Kidney capillary endothelial cell (primary cell): ENCODE results near the gene CCDC9.
A peak's percentile ranks its signal among the peaks of the same experiment; 100 is the strongest.
"Not testable (repeated sequence)": the region's sequence is repeated elsewhere in the genome, so short reads cannot be mapped to it uniquely, and the experiment has no call there.

Source experiments
- DNase-seq: peaks from one replicate; pipeline ENCODE4 v3.0.0-alpha.2; 2018; ENCODE audit warnings: low spot score

The CCDC9 gene

DNA sequence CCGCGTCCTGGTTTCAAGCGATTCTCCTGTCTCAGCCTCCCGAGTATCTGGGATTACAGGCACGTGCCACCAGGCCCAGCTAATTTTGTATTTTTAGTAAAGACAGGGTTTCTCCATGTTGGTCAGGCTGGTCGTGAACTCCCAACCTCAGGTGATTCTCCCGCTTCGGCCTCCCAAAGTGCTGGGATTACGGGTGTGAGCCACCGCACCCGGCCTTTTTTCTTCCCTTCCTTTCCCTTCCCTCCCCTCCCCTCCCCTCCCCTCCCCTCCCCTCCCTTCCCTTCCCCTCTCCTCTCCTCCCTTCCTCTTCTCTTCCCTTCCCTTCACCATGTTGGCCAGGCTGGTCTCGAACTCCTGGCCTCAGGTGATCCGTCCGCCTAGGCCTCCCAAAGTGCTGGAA is 44.5 kb downstream of the CCDC9 start:
- DNase-seq: not testable (repeated sequence)

DNA sequence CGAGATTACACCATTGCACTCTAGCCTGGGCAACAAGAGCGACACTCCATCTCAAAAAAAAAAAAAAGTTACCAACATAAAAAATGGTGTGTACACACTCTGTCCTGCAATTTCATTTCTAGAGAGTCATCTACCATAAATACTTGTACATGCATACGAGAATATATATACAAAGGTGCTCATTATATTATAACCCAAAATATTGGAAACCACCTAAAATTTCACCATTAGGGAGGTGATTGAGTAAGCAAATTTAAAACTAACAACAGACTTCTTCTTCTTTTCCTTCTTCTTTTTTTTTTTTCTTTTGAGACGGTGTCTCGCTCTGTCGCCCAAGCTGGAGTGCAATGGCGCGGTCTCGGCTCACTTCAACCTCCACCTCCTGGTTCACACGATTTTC is 45.9 kb downstream of the CCDC9 start:
- DNase-seq: no peak

DNA sequence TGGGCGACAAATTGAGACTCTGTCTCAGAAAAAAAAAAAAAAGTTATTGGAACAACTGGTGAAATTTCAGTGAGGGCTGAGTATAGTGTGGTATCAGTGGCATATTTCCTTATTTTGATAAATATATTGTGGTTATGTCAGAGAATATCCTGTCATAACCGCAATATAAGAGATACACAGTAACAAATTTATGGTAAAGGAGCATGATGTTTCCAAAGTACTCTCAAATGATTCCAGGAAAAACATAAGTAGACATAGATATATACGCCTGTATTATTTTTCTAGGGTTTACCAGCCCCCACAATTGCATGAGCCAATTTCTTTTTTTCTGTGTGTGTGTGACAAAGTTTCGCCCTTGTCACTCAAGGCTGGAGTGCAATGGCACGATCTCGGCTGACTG is 47.6 kb downstream of the CCDC9 start:
- DNase-seq: no peak

DNA sequence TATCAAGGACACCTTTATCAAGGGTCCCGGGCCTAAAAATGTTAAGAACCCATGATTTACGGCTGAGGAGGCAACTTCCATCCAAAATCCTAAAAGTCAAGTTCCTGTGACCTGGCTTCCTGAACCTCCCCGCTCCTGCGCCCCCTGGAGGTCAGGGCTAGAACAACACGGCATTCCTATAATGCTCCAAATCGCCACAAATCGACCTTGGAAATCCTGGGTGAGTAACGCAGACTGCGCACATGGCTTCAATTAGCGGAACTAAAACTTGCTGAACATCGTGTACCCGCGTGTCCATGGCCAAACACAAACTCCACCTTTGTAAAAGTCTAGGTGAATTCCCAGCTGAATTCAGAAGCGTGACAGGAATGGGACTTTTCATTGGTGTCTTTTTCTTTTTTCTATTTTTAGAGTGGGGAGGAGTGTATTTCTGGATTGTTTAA is 49.0 kb downstream of the CCDC9 start:
- peak; percentile 57 for DNase-seq

DNA sequence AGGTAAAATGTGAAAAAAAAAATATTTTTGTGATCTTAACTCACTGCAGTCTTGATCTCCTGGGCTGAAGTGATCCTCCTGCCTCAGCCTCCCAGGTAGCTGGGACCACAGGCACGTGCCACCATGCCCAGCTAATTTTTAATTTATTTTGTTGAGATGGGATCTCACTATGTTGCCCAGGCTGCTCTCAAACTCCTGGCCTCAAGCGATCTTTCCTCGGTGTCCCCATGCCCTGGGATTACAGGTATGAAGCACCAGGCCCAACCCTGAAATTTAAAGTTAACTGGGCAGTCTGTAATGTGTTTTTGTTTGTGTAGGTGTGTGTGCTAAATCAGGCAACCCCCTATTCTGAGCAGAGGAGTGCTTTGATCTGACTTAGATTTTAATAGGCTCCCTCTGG is 50.0 kb downstream of the CCDC9 start:
- DNase-seq: no peak

DNA sequence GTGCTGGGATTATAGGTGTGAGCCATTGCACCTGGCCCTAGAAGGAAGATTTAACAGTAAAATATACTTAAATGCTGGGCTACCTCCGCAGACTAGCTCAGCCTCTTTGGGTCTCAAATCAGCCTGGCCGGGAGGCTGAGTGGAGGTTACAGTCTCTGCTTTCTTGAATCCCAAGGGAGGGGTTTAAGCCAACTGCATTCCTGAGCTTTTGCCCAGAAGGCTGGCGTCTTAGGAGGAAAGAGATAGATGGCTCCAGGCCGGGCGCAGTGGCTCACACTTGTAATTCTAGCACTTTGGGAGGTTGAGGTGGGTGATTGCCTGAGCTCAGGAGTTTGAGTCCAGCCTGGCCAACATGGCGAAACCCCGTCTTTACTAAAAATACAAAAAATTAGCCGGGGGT is 52.7 kb downstream of the CCDC9 start:
- no peak for DNase-seq

DNA sequence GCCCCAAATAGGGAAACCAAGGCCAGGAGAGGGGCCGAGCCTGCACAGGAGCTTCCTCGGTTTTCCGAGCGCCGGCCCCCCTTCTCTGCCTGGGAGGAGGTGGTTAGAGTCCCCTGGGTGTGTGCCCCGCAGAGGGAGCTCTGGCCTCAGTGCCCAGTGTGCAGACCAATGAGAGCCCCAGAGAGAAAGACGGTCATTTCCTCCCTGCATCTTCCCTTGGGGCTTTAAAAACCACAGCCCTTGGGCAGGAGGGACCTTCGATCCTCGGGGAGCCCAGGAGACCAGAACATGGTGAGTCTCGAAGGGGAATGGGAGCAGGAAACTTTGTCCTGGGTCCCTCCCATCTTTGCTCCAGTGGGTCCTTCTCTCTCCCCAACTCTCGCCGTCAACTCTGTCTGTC is 53.3 kb downstream of the CCDC9 start, which contains the start of gene C5AR1:
TSS of gene C5AR1 (plus strand) at position 254 of the 400 bp plus-strand sequence. CDS start at position 289, 35 bp downstream.
- no peak for DNase-seq

GRCh38 chr19:47310323-47310722 is 54.0 kb downstream of the CCDC9 start:
- DNase-seq: no peak

DNA sequence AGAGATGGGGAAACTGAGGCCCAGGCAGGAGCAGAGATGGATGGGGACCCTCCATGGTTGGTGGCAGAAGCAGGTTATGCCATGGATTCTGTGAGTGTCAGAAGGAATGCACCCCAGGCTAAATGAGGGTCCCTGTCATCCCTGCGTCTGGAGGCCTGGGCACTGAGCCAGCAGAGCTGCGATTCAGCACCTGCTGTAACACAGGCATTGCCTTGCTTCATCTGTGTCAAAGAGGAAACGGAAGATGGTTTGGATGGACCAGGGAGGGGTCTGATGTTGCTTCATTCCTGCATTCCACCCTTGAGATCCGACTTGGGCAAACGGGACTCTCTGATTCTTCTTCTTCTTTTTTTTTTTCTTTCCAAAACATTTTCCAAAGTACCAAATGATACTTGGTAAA is 54.5 kb downstream of the CCDC9 start:
- no peak for DNase-seq

GRCh38 chr19:47312366-47313006 is 56.2 kb downstream of the CCDC9 start:
- DNase-seq: no peak

- DNase-seq: no peak
Measured at GRCh38 chr19:47313754-47314295, 57.5 kb downstream of the CCDC9 start.

DNA sequence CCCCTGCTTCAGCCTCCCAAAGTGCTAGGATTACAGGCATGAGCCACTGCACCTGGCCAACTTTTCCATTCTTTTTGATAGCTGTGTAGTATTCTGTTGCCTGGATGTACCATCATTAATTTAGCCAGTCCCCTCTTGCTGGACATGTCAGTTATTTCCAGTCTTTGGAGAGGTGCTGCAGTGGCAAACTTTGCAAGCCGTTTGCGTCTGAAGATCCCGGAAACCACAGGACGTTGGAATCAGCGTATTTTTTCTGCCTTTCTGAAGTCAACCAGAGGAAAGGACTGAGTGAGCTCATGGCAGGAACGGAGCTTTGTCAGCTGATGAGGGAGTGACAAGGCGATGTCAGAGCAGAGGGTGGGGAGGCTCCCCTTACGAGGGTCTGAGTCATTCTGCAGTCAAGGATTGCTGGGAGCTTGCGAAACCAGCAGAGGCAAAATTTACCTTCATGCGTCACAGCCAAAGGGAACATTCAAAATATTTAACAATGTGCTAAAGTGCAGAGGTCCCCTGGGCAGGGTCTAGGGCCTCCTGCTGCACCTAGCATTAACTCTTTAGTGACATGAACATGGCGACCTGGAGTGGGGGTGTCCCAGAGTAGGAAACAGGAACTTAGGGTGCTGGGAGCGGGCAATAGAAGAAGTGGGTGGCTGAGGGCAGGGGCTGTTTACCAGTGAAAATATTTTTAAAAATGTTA is 58.9 kb downstream of the CCDC9 start:
- DNase-seq: peak; percentile 60

GRCh38 chr19:47316513-47316912 is 60.2 kb downstream of the CCDC9 start:
- no peak for DNase-seq

GRCh38 chr19:47319923-47320871 is 63.9 kb downstream of the CCDC9 start:
- no peak for DNase-seq
